ENCODE results near the gene CFAP91. TPM values are rescaled to one million over a fixed set of nuclear protein-coding genes. Genes with fewer than 3 reads are reported as not detected.

CFAP91 gene
- total and polyA plus RNA-seq, 2 experiments from 2014 or later = 2.4 to 3.7 TPM

GRCh38 chr3:119660474-119661440 is 42.1 kb upstream of the CFAP91 start, which contains the start of gene POPDC2 (continued):
- TF ChIP-seq, protein P1, sequence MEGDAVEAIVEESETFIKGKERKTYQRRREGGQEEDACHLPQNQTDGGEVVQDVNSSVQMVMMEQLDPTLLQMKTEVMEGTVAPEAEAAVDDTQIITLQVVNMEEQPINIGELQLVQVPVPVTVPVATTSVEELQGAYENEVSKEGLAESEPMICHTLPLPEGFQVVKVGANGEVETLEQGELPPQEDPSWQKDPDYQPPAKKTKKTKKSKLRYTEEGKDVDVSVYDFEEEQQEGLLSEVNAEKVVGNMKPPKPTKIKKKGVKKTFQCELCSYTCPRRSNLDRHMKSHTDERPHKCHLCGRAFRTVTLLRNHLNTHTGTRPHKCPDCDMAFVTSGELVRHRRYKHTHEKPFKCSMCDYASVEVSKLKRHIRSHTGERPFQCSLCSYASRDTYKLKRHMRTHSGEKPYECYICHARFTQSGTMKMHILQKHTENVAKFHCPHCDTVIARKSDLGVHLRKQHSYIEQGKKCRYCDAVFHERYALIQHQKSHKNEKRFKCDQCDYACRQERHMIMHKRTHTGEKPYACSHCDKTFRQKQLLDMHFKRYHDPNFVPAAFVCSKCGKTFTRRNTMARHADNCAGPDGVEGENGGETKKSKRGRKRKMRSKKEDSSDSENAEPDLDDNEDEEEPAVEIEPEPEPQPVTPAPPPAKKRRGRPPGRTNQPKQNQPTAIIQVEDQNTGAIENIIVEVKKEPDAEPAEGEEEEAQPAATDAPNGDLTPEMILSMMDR (conservative IDR thresholded peaks at IDR 0.05; ENCODE audit: low read depth in 2 of 2) = no peak
- TF ChIP-seq CREB1 (CRISPR knock-in tag; IDR thresholded peaks at IDR 0.05; ENCODE audit: low read depth) (no peak), EZH2phosphoT487 (IDR thresholded peaks at IDR 0.05; ENCODE audit: unreplicated experiment) (no peak), NANOG (IDR thresholded peaks at IDR 0.05; ENCODE audit: borderline replicate concordance) (no peak)

GRCh38 chr3:119662604-119663373 is 40.0 kb upstream of the CFAP91 start:
- H3K27ac Mint-ChIP-seq = no peak overlapping the region
- TF ChIP-seq EZH2 (IDR thresholded peaks at IDR 0.05; ENCODE audit: low read depth, unreplicated experiment) = no peak
- TF ChIP-seq CREB1 (CRISPR knock-in tag; IDR thresholded peaks at IDR 0.05; ENCODE audit: low read depth) = no peak
- TF ChIP-seq STAT1 (IDR thresholded peaks at IDR 0.05; ENCODE audit: unreplicated experiment) = no peak
- no peak for TF ChIP-seq POLR2AphosphoS5 (IDR thresholded peaks at IDR 0.05; ENCODE audit: low read depth)
- TF ChIP-seq, protein P1 (conservative IDR thresholded peaks at IDR 0.05; ENCODE audit: low read depth in 2 of 2) = no peak
- TF ChIP-seq, protein P2, sequence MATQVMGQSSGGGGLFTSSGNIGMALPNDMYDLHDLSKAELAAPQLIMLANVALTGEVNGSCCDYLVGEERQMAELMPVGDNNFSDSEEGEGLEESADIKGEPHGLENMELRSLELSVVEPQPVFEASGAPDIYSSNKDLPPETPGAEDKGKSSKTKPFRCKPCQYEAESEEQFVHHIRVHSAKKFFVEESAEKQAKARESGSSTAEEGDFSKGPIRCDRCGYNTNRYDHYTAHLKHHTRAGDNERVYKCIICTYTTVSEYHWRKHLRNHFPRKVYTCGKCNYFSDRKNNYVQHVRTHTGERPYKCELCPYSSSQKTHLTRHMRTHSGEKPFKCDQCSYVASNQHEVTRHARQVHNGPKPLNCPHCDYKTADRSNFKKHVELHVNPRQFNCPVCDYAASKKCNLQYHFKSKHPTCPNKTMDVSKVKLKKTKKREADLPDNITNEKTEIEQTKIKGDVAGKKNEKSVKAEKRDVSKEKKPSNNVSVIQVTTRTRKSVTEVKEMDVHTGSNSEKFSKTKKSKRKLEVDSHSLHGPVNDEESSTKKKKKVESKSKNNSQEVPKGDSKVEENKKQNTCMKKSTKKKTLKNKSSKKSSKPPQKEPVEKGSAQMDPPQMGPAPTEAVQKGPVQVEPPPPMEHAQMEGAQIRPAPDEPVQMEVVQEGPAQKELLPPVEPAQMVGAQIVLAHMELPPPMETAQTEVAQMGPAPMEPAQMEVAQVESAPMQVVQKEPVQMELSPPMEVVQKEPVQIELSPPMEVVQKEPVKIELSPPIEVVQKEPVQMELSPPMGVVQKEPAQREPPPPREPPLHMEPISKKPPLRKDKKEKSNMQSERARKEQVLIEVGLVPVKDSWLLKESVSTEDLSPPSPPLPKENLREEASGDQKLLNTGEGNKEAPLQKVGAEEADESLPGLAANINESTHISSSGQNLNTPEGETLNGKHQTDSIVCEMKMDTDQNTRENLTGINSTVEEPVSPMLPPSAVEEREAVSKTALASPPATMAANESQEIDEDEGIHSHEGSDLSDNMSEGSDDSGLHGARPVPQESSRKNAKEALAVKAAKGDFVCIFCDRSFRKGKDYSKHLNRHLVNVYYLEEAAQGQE (IDR thresholded peaks at IDR 0.05; ENCODE audit: unreplicated experiment) = no peak
- TF ChIP-seq JUNB (IDR thresholded peaks at IDR 0.05; ENCODE audit: unreplicated experiment) = no peak
- no peak for TF ChIP-seq NANOG (IDR thresholded peaks at IDR 0.05; ENCODE audit: borderline replicate concordance)

More at GRCh38 chr3:119662604-119663373, 40.0 kb upstream of the CFAP91 start:
- Mint-ChIP-seq H3K9me3 (no peaks in the 10 kb centered on the region), H3K36me3 (ENCODE audit: low read depth) (no peaks in the 10 kb centered on the region), H3K4me3 (no peak overlapping the region), H3K27me3 (ENCODE audit: insufficient read depth, low read depth, poor library complexity) (no peaks in the 10 kb centered on the region), H3K4me1 (peaks cover 2% of the 10 kb centered on the region; the same call in 2 of the 3 replicates)
- Histone ChIP-seq H3K4me2 (no peak overlapping the region), H3K36me3 (ENCODE audit: insufficient read depth) (no peaks in the 10 kb centered on the region), H3K27ac (ENCODE audit: low read depth) (no peak overlapping the region), H3K79me2 (replicated peaks; ENCODE audit: insufficient read depth) (no peaks in the 10 kb centered on the region), H3K4me1 (ENCODE audit: insufficient read depth) (no peaks in the 10 kb centered on the region), H3K27me3 (ENCODE audit: insufficient read depth) (no peaks in the 10 kb centered on the region), H2AFZ (no peak overlapping the region), H3F3A (replicated peaks; ENCODE audit: low read depth) (no peaks in the 10 kb centered on the region), H3K4me3 (no peak overlapping the region), H4K20me1 (replicated peaks; ENCODE audit: insufficient read depth) (no peaks in the 10 kb centered on the region), H3K9me2 (ENCODE audit: insufficient read depth) (no peaks in the 10 kb centered on the region)
- no peak for DNase-seq (ENCODE audit: low spot score)
- no peak for ATAC-seq

Measured in GM23338 (cell line).